ENCODE measurements around the gene POLE2. TPM values are rescaled to one million over a fixed set of nuclear protein-coding genes. Genes with fewer than 3 reads are reported as not detected.
A peak's percentile ranks its signal among the peaks of the same experiment; 100 is the strongest.

Gene POLE2
- total RNA-seq, 1 experiment from 2014 or later = 27.8 TPM

DNA sequence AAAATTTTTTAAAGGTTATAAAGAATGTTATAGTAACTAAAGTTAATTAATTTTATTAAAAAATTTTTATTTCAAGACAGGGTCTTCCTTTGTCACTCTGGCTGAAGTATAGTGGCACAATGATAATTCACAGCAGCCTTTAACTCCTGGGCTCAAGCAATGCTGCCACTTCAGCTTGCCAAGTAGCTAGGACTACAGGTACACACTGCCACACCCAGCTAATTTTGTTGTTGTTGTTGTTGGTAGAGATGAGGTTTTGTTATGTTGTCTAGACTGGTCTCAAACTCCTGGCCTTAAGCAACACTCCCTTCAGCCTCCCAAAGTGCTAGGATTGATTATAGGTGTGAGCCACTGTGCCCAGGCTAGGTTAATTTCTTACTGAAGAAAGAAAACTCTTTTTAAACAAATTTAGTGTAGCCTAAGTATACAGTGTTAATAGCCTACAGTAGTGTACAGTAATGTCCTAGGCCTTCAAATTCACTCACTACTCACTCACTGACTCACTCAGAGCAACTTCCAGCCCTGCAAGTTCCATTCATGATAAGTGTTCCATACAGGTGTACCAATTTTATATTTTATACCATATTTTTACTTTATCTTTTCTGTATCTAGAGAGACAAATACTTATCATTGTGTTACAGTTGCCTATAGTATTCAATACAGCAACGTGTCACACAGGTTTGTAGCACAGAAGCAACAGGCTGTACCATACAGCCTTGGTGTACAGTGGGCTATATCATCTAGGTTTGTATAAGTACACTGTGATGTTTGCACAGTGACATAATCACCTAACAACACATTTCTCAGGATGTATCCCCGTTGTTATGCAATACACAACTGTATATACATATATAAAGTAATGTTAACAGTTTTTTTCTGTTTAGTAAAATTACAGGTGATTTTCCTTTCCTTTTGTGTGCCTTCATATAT is 28.2 kb downstream of the POLE2 start:
- DNase-seq (ENCODE audit: low read depth) = no peak

DNA sequence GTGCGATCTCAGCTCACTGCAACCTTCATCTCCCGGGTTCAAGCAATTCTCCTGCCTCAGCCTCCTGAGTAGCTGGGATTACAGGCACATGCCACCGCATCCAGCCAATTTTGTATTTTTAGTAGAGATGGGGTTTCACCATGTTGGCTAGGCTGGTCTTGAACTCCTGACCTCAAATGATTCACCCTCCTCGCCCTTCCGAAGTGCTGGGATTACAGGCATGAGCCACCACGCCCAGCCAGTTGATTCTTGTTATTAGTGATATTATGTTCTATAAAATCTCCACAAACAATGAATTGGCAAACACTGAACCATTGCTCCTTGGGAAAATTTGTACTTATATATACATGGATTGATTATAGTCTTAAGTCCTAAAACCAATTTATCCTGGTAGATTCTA is 30.5 kb downstream of the POLE2 start:
- peak; percentile 28 for DNase-seq (ENCODE audit: low read depth)

DNA sequence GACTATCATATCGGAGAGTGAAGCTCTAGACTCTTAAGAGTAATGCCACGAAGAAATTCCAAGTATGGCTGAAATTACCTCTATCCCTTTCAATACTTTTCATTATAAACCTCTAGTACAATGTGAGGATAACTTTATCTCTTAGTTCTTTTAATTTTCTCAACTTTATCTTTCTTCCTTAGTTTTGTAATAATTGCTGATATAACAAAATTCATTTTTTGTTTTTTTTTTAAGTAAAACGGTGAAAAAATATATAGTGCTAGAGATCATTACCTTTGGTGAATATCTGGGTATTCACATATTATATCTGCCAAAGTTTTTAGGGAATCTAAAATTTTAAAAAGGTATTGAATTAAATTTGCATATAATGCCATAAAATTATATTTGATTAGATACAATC is 33.5 kb downstream of the POLE2 start:
- no peak for DNase-seq (ENCODE audit: low read depth)

DNA sequence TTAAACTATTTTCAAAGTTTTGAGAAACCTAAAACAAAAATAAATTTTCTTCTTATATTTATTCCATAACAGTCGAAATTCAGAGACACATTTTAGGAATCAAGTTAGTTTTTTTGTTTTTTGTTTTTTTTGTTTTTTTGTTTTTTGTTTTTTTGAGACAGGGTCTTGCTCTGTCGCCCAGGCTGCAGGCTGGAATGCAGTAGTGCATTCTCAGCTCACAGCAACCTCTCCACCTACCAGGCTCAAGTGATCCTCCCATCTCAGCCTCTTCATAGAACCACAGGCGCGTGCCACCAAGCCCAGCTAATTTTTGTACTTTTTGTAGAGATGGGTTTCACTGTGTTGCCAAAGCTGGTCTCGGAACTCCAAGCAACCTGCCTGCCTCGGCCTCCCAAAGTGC is 34.5 kb downstream of the POLE2 start:
- no peak for DNase-seq (ENCODE audit: low read depth)

DNA sequence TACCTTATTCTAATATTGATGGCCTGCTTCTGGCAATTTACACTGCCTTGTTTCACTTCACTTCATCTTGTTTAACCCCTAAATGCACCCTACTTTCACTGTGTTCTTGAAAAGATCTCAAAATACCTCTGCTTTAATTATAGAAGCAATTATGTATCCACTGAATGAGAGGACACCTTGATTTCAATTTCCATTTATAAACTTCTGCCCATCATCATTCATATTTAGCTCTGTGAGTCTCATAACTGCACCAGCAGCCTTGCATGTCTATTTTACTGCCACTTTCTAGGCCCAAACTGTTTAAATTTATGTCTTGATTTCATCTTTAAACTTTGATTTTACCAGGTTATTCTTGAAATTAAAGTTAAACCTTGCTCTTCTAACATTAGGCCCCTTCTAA is 45.9 kb downstream of the POLE2 start:
- no peak for DNase-seq (ENCODE audit: low read depth)

DNA sequence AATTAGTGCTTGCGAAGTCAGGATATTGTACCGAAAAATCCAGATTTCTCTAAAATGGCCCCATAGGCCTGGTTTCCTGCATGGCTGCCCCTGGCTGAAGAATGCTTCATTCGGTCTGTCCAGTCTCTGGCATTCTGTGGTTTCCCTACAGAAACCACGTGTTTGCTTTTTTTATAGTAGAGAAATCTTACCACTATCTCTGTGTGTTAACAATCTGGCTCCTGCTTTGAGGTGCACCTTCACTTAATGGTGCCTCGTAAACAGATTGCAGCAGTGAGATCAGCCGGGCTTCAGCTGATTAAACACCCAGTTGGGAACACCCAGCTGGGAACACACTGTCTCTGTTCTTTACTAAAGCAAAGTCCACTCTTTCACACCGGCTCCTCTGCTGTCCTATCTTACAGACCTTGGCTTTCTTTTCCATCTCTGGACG is 46.3 kb downstream of the POLE2 start:
- peak; percentile 72 for DNase-seq (ENCODE audit: low read depth)

DNA sequence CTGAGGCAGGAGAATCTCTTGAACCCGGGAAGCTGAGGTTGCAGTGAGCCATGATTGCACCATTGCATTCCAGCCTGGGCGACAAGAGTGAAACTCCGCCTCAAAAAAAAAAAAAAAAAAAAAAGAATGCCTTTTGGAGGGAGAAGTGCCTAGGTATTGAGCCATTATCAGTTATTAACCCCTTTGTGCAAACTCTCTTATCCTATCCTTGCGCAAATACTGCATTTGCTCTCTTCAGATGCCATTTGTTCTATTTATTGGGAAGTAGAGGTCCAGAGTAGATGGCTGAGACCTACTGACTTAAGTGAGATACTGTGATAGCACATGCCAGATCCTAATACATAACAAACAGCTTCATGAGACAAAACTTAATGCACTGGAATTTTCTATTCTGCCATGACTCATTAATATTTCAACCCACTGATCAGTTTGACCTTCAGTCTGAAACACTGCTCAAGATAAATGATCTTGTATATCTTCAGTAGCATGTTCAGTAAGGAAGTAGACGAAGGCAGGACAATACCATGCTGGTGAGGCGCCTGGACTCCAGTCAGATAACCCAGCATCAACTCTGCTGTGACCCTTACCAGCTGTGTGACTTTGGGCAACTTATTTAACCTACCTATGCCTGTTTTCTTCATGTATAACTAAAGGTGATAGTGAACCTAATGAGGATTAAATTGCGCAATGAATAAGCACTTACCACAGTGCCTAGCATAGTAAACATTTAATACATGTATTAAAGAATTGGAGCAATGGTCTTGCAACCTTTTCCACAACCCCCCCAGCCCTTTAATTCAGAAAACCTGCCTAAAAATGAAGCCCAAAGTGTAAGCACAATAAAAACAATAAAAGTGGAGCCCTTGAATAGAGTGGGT is 47.2 kb downstream of the POLE2 start:
- no peak for DNase-seq (ENCODE audit: low read depth)

DNA sequence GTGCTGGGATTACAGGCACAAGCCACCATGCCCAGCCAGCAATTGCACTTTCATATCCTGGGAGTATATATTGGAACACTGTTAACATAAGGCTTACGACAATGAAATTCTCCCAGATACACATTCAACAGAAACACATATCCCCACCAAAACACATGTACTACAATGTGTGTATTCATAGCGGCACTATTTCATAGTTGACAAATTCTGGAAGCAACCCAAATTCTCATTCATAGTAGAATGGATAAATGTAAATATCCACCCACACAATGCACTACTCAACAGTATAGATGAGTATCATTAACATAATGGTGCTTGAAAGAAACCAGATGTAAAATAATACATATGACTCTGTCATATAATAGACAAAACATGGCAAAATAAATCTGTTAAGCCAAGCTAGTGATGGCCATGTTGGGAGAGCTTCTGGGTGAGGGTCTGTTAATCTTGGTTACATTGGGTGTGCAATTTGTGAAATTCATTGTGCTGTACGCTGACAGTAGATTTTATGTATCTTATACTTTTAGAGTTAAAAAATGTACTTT is 50.4 kb downstream of the POLE2 start:
- no peak for DNase-seq (ENCODE audit: low read depth)

DNA sequence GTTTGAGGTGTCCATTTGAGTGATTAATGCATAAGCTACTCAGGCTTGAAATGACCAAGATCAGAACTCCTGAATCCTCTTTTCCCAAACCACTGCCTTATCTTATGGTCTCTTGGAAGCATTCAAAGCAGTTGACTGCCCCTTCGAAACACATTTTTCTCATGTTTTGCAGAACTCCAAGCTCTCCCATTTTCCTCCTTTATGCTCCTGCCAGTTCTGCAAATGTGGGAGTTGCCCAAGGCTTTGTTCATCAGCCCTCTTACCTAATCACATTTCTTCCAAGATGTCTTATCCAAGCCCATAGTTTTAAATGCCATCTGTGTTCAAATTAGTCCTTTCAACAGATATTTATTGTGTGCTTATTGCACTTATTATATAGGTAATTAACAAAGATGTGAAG is 51.1 kb downstream of the POLE2 start:
- no peak for DNase-seq (ENCODE audit: low read depth)

DNA sequence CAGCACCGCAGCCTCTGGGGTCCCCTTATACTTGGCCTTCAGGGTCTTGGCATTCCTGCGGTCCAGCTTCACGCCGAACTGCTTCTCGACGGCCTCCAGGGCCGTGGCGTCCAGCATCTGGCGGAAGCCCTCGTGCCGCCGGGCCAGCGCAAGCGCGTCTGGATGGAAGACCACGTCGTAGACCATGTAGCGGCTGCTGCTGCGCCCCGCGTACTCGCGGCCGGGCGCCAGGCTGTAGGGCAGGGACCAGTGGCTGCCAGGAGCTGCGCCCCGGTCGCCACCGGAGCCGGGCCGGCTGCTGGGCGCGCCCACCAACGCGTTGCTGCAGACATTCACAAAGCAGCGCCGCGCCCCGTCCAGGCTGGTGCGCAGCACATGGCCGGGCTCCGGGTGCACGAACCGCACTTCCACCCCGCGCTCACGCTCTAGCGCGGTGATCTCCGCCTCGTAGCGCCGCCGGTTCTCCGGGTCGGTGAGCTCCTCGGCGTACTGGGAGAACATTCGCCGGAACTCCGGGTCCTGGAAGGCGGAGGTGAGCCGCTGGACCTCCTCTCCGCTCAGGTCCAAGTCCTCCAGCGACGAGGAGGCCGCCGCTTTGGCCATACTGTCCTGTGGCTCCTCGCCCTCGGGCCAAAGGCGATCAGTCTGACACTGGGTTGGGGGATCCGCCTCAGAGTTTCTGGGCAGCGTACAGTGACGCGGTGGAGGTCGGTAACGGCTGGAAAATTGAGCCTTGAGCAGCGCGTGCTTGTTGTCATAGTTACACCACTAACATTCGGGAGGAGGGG is 53.3 kb downstream of the POLE2 start, which contains the start of gene DNAAF2:
Gene DNAAF2 (minus strand): TSS at position 698 of the 788 bp plus-strand sequence. CDS start 95 bp downstream, at position 603.
- peak; percentile 78 for DNase-seq (ENCODE audit: low read depth)

DNA sequence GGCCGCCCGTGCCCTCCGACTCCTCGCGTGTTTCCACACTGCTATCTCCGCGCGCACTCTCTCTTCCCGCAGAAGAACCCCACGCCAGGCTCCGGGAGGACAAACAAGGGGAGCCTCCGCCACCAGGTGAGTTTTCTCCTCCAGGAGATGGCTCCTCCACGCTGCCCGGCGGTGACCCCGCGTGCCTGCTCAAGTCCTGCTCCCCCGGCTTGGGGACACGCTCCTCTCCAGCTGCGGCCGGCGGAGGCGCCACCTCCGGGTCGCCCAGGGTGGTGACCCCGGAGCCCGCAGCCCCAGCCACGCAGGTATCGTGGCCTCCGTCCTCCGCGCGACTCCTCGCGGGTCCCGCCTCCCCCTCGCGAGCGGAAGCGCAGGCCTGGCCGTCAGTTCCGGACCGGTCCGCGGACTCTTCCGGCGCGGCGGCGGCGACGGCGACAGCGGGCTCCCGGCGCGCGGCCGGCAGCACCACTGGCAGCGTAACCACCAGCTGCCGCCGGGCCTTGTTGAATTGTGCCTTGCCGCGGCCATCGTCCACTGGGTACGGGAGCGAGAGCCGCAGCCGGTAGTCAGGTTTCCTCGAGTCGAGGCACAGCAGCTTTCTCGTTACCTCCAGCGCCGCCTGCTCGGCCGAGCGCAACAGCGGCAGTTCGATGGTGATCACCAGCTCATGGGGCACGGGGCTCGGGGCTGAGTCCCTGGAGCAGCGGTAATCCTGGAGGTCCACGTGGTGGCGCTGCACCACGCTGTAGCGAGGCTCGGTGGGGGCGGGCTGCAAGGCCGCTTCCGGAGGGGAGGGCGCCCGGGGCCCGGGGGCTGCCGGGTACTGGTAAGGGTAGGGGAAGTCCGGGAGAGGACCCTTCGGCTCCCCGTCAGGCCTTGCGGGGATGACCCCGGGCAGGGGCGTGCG is 54.1 kb downstream of the POLE2 start:
- DNase-seq (ENCODE audit: low read depth) = peak; percentile 91

DNA sequence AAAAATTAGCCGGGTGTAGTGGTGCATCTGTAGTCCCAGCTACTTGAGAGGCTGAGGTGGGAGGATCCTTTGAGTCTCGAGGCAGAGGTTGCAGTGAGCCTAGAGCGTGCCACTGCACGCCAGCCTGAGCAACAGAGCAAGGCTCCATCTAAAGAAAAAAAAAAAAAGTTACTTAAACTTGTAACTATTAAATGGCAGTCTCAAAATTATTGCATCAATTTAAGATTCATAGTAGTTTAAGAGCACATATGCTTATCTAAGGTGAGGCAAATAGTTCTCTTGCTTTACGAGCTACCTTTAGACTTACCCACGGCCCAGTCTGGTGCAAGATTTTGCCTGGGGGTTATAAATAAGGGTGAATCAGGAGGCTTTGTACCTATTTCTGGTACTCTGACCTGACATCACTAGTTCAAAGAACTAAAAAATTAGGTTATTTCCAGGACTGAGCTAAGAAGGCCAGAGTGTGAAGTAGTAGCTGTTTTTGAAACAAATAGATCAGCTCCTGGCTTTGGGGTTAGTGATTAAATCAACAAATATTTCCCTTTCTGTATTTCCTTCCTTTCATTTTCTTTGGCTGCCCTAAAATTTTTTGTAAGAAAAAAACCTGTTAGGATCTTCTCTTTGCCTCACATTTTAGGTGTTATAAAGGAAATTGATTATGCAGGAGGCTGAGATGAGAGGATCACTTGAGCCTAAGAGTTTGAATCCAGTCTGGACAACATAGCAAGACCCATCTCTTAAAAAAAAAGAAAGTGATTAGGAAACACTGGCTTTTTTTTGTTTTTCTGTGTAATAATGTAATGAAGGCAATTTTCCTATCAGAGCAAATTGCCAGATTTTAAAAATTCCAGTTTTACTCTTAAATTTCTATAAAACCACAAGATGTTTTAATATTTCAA is 63.8 kb downstream of the POLE2 start:
- DNase-seq (ENCODE audit: low read depth) = peak; percentile 59

DNA sequence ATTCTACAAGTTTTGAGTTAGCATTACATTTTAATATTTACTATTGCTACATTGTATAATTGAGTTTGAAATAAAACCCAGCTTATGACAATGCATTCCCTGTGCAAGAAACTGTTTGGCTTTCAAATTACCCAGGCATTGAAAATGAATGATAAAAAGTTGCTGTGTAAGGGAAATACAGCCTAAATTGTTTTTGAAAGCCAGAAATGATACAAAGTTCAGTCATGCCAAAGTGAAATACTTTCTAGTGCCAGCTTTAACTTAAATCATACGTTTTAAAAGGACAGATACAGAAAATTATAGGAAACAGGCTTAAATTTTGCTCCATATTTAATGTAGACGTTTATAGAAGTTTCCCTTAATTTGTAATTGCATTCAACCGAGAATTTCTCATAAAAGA is 64.6 kb downstream of the POLE2 start:
- no peak for DNase-seq (ENCODE audit: low read depth)

DNA sequence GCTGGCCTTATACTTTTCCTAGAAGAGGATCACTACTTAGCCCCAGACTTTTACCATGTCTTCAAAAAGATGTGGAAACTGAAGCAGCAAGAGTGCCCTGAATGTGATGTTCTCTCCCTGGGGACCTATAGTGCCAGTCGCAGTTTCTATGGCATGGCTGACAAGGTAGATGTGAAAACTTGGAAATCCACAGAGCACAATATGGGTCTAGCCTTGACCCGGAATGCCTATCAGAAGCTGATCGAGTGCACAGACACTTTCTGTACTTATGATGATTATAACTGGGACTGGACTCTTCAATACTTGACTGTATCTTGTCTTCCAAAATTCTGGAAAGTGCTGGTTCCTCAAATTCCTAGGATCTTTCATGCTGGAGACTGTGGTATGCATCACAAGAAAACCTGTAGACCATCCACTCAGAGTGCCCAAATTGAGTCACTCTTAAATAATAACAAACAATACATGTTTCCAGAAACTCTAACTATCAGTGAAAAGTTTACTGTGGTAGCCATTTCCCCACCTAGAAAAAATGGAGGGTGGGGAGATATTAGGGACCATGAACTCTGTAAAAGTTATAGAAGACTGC is 65.9 kb downstream of the POLE2 start:
- DNase-seq (ENCODE audit: low read depth) = no peak

DNA sequence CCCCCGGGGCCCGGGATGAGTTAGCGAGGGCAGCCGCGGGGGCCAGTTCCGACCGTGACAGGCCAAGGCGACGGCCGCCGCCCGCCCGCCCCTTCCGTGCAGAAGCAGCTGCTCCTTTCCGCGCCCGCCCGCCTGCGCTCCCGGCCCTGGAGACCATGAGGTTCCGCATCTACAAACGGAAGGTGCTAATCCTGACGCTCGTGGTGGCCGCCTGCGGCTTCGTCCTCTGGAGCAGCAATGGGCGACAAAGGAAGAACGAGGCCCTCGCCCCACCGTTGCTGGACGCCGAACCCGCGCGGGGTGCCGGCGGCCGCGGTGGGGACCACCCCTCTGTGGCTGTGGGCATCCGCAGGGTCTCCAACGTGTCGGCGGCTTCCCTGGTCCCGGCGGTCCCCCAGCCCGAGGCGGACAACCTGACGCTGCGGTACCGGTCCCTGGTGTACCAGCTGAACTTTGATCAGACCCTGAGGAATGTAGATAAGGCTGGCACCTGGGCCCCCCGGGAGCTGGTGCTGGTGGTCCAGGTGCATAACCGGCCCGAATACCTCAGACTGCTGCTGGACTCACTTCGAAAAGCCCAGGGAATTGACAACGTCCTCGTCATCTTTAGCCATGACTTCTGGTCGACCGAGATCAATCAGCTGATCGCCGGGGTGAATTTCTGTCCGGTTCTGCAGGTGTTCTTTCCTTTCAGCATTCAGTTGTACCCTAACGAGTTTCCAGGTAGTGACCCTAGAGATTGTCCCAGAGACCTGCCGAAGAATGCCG is 66.7 kb downstream of the POLE2 start:
- peak; percentile 68 for DNase-seq (ENCODE audit: low read depth)

DNA sequence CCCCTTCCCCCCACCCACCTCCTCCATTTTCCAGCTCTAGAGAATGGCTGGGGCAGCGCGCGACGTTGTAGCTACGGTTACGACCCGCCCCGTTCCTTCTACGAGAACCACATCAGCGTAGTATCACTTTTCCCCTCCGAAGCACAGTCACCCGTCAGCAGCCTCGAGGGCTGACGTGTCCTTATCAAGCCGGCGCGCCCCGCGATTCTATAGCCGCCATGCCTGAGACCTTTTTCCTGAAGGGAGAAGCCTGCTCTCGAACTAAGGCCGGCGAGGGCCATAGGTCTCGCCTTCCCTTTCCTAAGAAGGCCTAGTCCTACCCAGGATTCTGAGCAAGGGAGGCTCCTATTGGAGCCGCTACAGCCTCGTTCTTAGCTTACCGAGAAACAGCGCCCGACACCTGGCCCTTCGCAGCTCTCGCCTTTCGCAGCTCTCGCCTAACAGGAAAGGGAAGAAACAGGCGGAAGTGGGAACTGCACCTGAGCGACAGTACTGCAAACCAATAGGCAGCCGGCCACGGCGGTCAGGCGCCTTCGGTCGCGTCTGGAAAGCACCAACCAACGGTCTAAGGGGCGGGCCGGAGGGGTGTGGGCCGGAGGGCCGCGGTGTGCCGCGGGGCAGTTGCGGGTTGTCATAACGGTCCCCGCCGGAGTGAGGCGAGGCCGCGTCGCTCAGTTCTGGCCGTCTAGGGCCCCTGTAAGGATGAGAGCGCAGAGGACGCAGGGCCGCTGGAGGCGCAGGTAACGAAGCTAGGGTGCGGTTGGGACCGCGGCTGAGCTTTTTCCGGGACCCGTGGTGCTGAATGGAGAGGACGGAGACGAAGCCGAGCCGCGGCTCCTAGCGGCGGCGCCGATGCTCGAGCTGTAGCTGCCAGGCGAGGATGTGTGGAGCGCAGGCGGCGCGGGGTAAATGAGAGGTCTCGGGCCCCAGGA is 67.6 kb downstream of the POLE2 start, which contains the start of the genes MGAT2 and RPL36AL:
Gene MGAT2 (plus strand): TSS at position 618 of the 932 bp plus-strand sequence. CDS start 470 bp downstream, outside the sequence.
Gene RPL36AL (minus strand): TSS at position 445 of the 932 bp plus-strand sequence. CDS start 1,522 bp downstream, outside the sequence.
- DNase-seq (ENCODE audit: low read depth) = peak; percentile 98

DNA sequence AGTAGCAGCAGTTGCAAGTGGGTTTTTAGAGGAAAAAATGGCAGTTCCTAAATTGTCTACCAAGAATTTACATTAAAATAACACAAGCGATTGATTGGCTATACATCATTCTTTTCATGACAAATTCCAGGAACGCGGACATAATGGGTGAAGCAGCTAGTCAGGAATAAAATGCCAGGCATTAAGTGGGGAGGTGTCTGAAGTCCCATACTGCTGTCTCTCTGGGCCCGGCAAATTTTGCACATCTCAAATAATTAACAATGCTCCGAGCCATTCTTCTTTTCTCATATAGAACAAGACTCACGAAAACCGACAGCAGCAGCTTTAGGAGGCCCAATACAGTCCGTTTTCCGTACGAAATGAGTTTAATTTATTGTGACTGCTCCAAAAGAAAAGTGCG is 68.3 kb downstream of the POLE2 start:
- DNase-seq (ENCODE audit: low read depth) = no peak

All from M059J (cell line).